Activated CD4-positive, CD25-positive, alpha-beta regulatory T cell (primary cell): ENCODE data around the gene CDH4.

ENCODE experiments used
- DNase-seq, 4 experiments: peaks; one replicate each; lab custom pipeline; 2025; lab: John Stamatoyannopoulos, UW

The CDH4 gene

DNA sequence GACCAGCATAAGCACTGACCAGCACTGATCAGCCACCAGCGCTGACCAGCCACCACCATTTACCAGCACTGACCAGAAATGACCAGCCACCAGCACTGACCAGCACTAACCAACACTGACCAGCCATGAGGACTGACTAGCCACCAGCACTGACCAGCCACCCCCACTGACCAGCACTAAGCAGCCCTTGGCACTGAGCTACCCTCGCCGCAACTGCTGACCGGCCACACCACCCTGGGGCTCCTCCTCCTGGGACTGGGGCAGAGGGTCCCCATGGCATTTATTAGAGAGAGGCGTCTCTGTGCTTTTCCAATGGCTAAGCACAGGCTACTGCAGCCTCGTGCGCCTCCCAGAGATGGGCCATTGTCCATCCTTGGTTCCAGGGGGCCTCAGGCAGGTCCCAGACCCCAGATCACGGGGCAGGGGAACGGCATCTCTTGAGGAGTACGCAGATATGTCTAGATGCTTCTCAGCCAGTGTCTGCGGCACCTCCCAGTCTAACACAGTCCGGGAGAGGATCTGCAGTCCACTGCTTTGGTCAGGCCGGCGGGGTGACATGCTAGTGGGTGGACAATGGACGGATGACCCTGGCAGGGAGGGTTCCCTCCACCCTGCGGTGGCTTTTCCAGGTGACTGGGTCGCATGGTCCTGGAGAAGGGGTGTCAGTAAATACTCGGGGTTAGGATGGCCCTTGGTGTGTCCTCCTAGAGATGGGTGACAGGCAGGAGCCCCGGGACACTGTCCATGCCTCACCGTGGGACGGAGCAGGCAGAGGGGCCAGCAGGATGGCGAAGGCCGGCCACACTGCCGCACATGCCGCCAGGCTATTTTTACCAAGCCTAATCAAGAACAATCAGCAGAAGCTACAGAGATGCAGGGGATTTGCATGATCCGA is 645.6 kb downstream of the CDH4 start:
- no peak for DNase-seq

- no peak for DNase-seq
Observed at GRCh38 chr20:61898405-61898804, 646.3 kb downstream of the CDH4 start.

DNA sequence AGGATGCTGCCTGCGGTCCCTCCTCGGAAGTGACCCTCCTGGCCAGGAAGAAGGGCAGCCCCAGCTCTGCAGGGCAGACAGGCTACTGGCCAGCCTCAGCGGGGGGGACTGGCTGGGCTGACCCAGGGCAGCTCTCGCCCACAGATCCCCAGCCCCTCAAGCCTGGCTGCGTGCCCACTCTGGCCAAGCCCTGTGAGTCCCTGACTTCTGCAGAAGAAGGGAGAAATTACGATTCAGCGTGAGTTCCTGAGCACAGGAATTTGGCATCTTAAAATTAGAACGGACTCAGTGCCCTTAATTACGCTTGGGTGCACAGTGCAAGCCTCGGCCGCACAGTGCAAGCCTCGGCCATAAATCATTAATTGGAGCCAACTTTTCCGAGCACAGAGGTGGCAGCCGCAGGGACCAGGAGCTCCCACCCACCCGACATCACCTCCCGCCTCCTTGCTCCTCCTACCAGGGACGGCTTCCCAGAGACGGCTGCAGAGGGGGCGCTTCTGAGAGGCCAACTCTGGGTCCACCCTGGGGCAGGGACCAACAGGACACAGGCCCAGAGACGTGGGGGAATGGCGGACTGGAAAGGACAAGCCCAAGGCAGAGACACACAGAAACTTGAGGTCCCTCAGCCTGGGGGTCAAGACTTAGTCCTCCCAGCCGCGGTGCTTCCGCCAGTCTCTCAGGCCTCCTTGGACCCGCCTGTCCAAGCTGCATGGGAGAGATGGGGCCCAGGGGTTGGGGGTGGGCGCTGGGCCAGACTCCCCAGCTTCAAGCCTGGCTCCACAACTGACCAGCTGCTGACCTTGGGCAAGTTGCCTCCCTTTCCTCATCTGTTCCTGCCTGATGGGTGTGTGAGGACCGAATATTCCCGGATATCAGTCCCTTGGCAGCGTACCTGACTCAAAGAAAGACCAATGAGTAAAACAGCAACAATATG is 648.2 kb downstream of the CDH4 start:
- DNase-seq = no peak

DNA sequence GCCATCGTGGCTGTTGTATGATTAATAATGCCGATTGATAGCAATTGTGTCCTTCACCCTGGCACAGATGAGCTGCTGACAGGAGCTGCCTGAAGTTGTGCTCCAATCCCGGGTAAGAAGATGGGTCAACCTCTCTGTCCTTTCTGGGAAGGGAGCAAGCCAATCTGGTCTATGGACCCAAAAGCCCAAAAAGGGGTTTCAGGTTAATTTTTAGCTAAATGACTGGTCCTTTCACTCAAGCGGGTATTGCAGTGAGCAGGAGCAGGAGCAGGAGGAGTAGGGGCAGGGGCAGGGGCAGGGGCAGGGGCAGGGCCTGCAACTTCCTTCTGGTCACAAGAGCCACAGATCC is 648.9 kb downstream of the CDH4 start:
- DNase-seq = no peak

DNA sequence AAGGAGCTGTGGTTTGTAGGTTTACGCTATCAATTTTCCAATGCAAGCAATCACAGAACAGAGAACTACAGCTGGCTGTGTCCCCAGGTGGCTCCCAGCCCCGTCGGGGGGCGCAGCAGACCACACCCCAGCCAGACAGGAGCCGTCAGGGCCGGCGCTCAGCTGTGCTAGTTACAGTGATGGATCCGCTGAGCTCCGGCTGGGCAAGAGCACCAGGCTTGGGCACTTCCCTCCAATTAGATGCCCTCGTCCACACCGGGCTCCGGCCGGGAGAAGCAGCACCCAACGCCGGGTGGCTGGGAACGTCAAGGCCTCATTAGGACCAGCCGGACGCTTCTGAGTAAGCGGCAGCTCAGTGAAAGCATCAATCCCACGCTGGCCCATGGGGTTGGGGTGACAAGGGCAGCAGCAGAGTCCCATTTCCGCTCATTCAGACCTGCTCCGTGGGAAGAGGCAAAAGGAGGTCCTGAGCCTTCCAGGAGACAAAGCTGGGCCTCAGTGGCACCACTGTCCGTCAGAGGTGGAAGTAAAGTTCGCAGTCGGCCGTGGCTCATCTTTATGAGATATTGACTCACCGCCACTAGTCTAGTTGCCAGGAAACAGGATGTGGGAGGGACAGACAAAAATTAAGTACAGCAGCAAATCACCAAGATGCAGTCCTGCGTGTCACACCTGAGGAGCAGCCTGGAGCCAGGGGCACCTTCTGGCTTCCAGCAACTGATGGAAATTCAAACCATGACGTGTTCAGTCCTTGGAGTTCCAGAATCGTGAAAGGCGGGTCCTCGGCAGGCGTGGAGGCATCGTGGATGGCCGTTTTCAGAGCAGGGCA is 649.5 kb downstream of the CDH4 start:
- no peak for DNase-seq

DNA sequence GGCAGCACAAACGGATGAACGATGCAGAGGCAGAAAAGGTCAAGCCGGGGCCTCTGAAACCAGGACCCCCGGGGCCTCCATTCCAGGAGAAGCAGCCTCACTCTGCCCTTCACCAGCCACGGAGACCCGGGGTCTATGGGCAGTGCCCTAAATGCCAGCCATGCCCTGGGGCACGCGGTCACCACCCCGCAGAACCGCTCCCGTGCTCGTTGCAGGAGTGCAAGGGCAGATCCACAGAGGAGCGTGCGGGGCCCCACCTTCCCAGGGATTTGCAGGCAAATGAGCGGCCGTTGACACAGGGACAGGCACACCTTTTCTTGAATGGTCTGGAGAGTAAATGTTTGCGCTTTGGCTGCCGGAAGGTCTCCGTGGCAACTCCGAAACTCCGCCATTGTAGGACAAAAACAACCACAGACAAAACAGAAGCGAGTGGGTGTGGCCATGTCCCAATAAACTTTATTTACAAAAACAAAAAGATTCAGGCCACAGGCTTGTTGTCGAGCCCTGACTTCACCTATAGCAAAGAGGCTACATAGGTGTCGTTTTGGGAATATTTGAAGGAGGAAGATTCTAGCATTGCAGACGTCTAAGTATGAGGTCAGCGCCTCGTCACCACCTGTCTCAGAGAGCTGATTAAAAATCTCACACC is 650.3 kb downstream of the CDH4 start:
- no peak for DNase-seq

- no peak for DNase-seq
Observed at GRCh38 chr20:61903575-61904340, 651.7 kb downstream of the CDH4 start.

- no peak for DNase-seq
Observed at GRCh38 chr20:61904456-61904855, 652.4 kb downstream of the CDH4 start.

GRCh38 chr20:61905781-61906523 is 653.9 kb downstream of the CDH4 start:
- DNase-seq = no peak

- no peak for DNase-seq
Observed at GRCh38 chr20:61907081-61907891, 655.2 kb downstream of the CDH4 start.

- DNase-seq = no peak
Observed at GRCh38 chr20:61908057-61909026, 656.3 kb downstream of the CDH4 start.

DNA sequence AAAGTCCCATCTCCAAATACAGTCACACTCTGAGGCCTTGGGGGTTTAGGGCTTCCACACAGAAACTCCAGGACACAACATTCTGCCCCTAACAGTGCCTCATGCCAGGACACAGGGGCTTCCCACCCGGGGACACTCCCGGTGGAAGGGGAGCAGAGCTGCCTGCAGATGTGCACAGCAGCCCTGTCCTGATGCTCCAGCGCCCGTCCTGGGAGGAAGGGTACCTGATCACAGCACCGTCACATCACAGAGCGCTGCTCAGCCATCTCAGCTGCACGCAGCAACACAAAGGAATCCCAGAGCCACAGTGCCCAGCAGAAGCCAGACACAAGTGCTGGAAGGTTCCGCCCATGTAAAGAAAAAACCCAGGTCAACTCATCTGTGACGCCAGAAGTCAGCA is 657.0 kb downstream of the CDH4 start:
- DNase-seq = no peak

- no peak for DNase-seq
Observed at GRCh38 chr20:61909821-61910220, 657.8 kb downstream of the CDH4 start.

DNA sequence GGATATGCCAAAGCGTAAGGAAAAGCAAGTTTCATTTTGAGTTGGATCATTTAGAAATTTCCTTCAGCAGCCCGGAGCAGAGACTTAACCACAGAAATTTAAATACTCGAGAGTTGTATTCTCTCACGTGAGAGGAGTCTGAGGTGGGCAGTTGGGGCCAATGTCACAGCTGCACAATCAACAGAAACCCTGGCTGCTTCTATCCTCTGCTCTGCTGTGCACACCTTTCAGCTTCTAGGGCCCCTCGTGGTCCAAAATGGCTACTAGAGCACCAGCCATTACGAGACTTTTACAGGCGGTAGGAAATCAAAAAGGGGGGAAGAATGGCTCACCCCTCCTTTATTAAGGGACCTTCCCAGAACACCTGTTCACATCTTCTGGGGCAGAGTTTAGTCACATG is 659.8 kb downstream of the CDH4 start:
- no peak for DNase-seq

DNA sequence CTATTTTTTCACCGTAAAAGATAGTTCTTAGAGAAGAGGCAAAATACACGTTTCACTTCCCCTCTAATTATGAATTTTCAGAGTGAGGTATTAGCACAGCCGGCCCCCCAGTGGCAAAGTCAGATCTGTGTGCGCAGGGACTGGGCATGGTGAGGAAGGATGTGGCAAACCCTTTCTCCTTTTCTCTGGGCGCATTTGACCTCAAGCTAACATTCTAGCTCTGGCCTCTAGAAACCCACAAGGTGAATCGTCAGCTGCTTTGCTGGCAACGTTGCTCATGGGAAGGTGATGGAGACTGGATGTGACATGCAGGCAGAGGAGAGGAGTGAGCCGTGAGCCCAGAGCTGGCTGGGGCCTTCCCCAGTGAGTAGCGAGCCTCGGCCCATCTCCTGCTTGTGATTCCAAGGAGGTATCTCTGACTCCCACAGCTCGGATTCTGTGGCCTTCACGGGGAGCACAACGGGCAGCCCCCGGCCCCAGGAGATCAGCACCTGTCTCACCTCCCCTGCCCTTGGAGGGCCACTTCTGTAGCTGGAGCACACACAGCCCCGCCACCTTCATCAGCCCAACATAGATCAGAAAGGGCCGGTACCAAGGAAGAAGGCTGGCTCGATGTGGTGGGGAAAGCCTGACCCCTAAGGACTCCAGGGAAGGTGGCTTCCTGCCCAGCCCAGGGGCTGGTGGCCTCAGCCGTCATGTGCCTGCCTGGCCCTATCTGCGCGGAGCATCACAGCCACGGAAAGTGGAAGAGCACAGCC is 660.8 kb downstream of the CDH4 start:
- DNase-seq = no peak

GRCh38 chr20:61913423-61914225 is 661.6 kb downstream of the CDH4 start:
- DNase-seq = no peak
